ENCODE data around the gene FARS2.

DNA sequence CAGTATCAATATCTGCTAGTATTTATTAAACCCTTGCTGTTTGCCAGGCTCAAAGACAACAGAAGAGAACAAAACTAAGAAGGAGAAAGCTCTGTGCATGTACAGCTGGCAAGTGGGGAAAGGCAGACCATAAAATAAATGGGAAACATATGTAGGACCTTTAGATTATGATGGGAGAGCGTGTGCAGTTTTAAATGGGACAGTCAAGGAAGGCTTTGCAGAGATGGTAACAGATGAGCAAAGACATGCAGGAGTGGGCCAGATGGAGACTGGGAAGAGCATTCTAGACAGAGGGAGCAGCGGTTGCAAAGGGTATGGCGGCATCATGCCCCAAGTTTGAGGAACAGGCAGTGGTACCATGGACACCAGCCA, 485.4 kb downstream of the FARS2 start:
- TF ChIP-seq POLR2A (IDR thresholded peaks at IDR 0.05): no peak
- TF ChIP-seq, protein P1, sequence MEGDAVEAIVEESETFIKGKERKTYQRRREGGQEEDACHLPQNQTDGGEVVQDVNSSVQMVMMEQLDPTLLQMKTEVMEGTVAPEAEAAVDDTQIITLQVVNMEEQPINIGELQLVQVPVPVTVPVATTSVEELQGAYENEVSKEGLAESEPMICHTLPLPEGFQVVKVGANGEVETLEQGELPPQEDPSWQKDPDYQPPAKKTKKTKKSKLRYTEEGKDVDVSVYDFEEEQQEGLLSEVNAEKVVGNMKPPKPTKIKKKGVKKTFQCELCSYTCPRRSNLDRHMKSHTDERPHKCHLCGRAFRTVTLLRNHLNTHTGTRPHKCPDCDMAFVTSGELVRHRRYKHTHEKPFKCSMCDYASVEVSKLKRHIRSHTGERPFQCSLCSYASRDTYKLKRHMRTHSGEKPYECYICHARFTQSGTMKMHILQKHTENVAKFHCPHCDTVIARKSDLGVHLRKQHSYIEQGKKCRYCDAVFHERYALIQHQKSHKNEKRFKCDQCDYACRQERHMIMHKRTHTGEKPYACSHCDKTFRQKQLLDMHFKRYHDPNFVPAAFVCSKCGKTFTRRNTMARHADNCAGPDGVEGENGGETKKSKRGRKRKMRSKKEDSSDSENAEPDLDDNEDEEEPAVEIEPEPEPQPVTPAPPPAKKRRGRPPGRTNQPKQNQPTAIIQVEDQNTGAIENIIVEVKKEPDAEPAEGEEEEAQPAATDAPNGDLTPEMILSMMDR (IDR thresholded peaks at IDR 0.05 in 8 of 11, conservative IDR thresholded peaks at IDR 0.05 in 3 of 11): no peak
- TF ChIP-seq POLR2AphosphoS5 (IDR thresholded peaks at IDR 0.05): no peak

Measured in spleen (tissue), 7 donors.